HEK293 (cell line): ENCODE data around the gene SURF1.
A peak's percentile ranks its signal among the peaks of the same experiment; 100 is the strongest.

Experiments used
- CTCF ChIA-PET: fragments of 350-600 bp; formaldehyde crosslinking; extraction: SDS; loops from one replicate; lab custom pipeline; 2021; ENCODE audit warnings: antibody characterized with exemption; lab: Yijun Ruan, JAX
- POLR2A ChIA-PET: fragments of 300-600 bp; formaldehyde crosslinking; extraction: SDS; loops from one replicate; lab custom pipeline; 2020; ENCODE audit warnings: antibody characterized with exemption, inconsistent platforms; lab: Yijun Ruan, JAX
- H3K27ac ChIP-seq: fragments of 200-500 bp; sonication (Bioruptor generic); 2 replicates; pipeline ENCODE4 v1.5.1; 2014; ENCODE audit warnings: low read depth, low read length, control low read depth, inconsistent platforms; ENCODE audit errors: extremely low read depth
- H3K36me3 ChIP-seq, 2 experiments: fragments of 200-500 bp in 1 of 2; sonication (Bioruptor generic) in 1 of 2; 1 replicate in 1 of 2; 2 replicates in 1 of 2; pipeline ENCODE4 v1.5.1; 2014 to 2017; ENCODE audit warnings: inconsistent platforms in 2 of 2, low read length in 2 of 2; ENCODE audit not compliant: control insufficient read depth in 2 of 2, insufficient read depth in 1 of 2
- H3K4me1 ChIP-seq: fragments of 200-500 bp; sonication (Bioruptor generic); 2 replicates; pipeline ENCODE4 v1.5.1; 2014; ENCODE audit warnings: mild to moderate bottlenecking, low read length, inconsistent platforms; ENCODE audit not compliant: control insufficient read depth, insufficient read depth
- H3K4me3 ChIP-seq: 2 replicates; pipeline ENCODE4 v1.5.1; 2011; ENCODE audit warnings: low read depth, mild to moderate bottlenecking, control low read depth, low read length, moderate library complexity
- H3K9me3 ChIP-seq: fragments of 200-500 bp; sonication (Bioruptor generic); 2 replicates; pipeline ENCODE4 v1.5.1; 2014; ENCODE audit warnings: low read depth, low read length, inconsistent platforms; ENCODE audit not compliant: control insufficient read depth, insufficient read depth
- BCL11B ChIP-seq: fragments of 450-650 bp; formaldehyde crosslinking; IDR thresholded peaks from 2 replicates; pipeline ENCODE4 v1.5.1; 2016; ENCODE audit warnings: low read depth, missing biosample characterization, missing genetic modification characterization
- EGR2 ChIP-seq: fragments of 450-650 bp; formaldehyde crosslinking; IDR thresholded peaks from 2 replicates; pipeline ENCODE4 v1.5.1; 2016; ENCODE audit warnings: low read depth, missing biosample characterization, missing genetic modification characterization
- FEZF1 ChIP-seq: fragments of 450-650 bp; formaldehyde crosslinking; IDR thresholded peaks from 2 replicates; pipeline ENCODE4 v1.5.1; 2016; ENCODE audit warnings: missing biosample characterization, missing genetic modification characterization
- HOXC10 ChIP-seq: sonication (generic); formaldehyde crosslinking; IDR thresholded peaks from 2 replicates; pipeline ENCODE4 v1.8.1; 2023; ENCODE audit warnings: mild to moderate bottlenecking, missing genetic modification reagents
- TRIM28 ChIP-seq: IDR thresholded peaks from 2 replicates; pipeline ENCODE4 v1.6.1; 2011; ENCODE audit warnings: low read length, control low read depth, borderline replicate concordance
- ZBTB48 ChIP-seq: fragments of 450-650 bp; formaldehyde crosslinking; IDR thresholded peaks from 2 replicates; pipeline ENCODE4 v1.5.1; 2016; ENCODE audit warnings: missing biosample characterization, missing genetic modification characterization
- ZFHX2 ChIP-seq: fragments of 450-650 bp; formaldehyde crosslinking; conservative IDR thresholded peaks from 2 replicates; pipeline ENCODE4 v1.5.1; 2016; ENCODE audit warnings: missing biosample characterization, missing genetic modification characterization
- ZFP41 ChIP-seq: fragments of 450-650 bp; formaldehyde crosslinking; IDR thresholded peaks from 2 replicates; pipeline ENCODE4 v1.5.1; 2016; ENCODE audit warnings: missing biosample characterization, missing genetic modification characterization, borderline replicate concordance
- ZNF114 ChIP-seq: fragments of 450-650 bp; formaldehyde crosslinking; IDR thresholded peaks from 2 replicates; pipeline ENCODE4 v1.5.0; 2017; ENCODE audit warnings: missing biosample characterization, missing genetic modification characterization
- ZNF138 ChIP-seq: fragments of 450-650 bp; formaldehyde crosslinking; IDR thresholded peaks from 2 replicates; pipeline ENCODE4 v1.5.1; 2016; ENCODE audit warnings: missing biosample characterization, missing genetic modification characterization, borderline replicate concordance
- ZNF221 ChIP-seq: fragments of 450-650 bp; formaldehyde crosslinking; IDR thresholded peaks from 2 replicates; pipeline ENCODE4 v1.5.1; 2017; ENCODE audit warnings: missing biosample characterization, missing genetic modification characterization, borderline replicate concordance
- ZNF23 ChIP-seq: fragments of 450-650 bp; formaldehyde crosslinking; IDR thresholded peaks from 2 replicates; pipeline ENCODE4 v1.5.1; 2016; ENCODE audit warnings: missing biosample characterization, missing genetic modification characterization, borderline replicate concordance
- ZNF416 ChIP-seq: fragments of 450-650 bp; formaldehyde crosslinking; IDR thresholded peaks from 2 replicates; pipeline ENCODE4 v1.5.1; 2016; ENCODE audit warnings: missing biosample characterization, missing genetic modification characterization
- ZNF426 ChIP-seq: fragments of 450-650 bp; formaldehyde crosslinking; IDR thresholded peaks from 2 replicates; pipeline ENCODE4 v1.5.1; 2017; ENCODE audit warnings: missing biosample characterization, missing genetic modification characterization, mild to moderate bottlenecking, inconsistent platforms, moderate library complexity
- ZNF529 ChIP-seq: fragments of 450-650 bp; formaldehyde crosslinking; IDR thresholded peaks from 2 replicates; pipeline ENCODE4 v1.5.1; 2017; ENCODE audit warnings: missing genetic modification characterization, missing biosample characterization; ENCODE audit not compliant: insufficient replicate concordance
- ZNF555 ChIP-seq: fragments of 450-650 bp; formaldehyde crosslinking; conservative IDR thresholded peaks from 2 replicates; pipeline ENCODE4 v1.5.1; 2017; ENCODE audit warnings: missing biosample characterization, mild to moderate bottlenecking, missing genetic modification characterization, inconsistent platforms
- TF ChIP-seq, protein P1 (sequence below): fragments of 450-650 bp; formaldehyde crosslinking; IDR thresholded peaks from 2 replicates; pipeline ENCODE4 v1.5.1; 2016; ENCODE audit warnings: missing biosample characterization, missing genetic modification characterization
- TF ChIP-seq, protein P2 (sequence below): fragments of 450-650 bp; formaldehyde crosslinking; IDR thresholded peaks from 2 replicates; pipeline ENCODE4 v1.5.1; 2017; ENCODE audit warnings: missing biosample characterization, missing genetic modification characterization
- TF ChIP-seq, protein P3 (sequence below): fragments of 450-650 bp; formaldehyde crosslinking; IDR thresholded peaks from 2 replicates; pipeline ENCODE4 v1.5.1; 2016; ENCODE audit warnings: missing biosample characterization, missing genetic modification characterization, low read depth
- TF ChIP-seq, protein P4 (sequence below): fragments of 450-650 bp; formaldehyde crosslinking; IDR thresholded peaks from 2 replicates; pipeline ENCODE4 v1.5.1; 2016; ENCODE audit warnings: missing biosample characterization, missing genetic modification characterization

SURF1 gene

DNA sequence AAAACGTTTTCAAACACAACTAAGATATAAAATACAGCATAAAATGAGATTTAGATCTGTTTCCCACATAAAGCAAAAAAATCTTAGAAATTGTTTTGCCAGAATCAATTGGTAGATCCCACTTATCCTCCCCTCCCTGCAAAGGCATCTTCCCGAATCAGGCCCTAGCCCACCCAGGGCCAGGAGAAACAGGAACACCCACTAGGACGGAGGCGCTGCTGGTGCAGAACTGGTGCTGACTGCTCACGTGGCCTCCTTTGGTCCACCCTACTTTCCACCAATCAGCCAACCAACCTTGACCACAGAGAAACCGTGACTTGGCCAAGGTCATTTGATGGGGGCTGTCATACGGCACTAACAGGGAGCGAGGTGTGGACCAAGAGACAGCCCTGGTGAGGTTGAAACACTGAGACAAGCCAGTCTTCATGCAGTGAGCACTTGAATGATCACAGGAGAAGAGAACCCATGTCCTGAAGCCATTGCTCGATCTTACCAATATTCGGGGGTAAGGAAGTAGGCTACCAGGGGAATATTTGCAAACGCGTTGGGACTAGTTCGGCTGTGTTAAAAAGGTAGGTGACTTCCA, 5.3 kb upstream of the SURF1 start:
- no peak for TF ChIP-seq ZNF138
- no peak for TF ChIP-seq ZNF221 (tag by site-specific recombination)
- no peak for TF ChIP-seq ZNF416
- no peak for TF ChIP-seq FEZF1 (tag by site-specific recombination)
- TF ChIP-seq ZNF426 (tag by site-specific recombination), result no peak
- TF ChIP-seq, protein P1, sequence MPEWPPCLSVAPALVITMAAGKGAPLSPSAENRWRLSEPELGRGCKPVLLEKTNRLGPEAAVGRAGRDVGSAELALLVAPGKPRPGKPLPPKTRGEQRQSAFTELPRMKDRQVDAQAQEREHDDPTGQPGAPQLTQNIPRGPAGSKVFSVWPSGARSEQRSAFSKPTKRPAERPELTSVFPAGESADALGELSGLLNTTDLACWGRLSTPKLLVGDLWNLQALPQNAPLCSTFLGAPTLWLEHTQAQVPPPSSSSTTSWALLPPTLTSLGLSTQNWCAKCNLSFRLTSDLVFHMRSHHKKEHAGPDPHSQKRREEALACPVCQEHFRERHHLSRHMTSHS (tag by site-specific recombination), result no peak
- TF ChIP-seq, protein P2, sequence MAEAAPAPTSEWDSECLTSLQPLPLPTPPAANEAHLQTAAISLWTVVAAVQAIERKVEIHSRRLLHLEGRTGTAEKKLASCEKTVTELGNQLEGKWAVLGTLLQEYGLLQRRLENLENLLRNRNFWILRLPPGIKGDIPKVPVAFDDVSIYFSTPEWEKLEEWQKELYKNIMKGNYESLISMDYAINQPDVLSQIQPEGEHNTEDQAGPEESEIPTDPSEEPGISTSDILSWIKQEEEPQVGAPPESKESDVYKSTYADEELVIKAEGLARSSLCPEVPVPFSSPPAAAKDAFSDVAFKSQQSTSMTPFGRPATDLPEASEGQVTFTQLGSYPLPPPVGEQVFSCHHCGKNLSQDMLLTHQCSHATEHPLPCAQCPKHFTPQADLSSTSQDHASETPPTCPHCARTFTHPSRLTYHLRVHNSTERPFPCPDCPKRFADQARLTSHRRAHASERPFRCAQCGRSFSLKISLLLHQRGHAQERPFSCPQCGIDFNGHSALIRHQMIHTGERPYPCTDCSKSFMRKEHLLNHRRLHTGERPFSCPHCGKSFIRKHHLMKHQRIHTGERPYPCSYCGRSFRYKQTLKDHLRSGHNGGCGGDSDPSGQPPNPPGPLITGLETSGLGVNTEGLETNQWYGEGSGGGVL (tag by site-specific recombination), result no peak
- no peak for TF ChIP-seq ZNF23
- TF ChIP-seq, protein P3, sequence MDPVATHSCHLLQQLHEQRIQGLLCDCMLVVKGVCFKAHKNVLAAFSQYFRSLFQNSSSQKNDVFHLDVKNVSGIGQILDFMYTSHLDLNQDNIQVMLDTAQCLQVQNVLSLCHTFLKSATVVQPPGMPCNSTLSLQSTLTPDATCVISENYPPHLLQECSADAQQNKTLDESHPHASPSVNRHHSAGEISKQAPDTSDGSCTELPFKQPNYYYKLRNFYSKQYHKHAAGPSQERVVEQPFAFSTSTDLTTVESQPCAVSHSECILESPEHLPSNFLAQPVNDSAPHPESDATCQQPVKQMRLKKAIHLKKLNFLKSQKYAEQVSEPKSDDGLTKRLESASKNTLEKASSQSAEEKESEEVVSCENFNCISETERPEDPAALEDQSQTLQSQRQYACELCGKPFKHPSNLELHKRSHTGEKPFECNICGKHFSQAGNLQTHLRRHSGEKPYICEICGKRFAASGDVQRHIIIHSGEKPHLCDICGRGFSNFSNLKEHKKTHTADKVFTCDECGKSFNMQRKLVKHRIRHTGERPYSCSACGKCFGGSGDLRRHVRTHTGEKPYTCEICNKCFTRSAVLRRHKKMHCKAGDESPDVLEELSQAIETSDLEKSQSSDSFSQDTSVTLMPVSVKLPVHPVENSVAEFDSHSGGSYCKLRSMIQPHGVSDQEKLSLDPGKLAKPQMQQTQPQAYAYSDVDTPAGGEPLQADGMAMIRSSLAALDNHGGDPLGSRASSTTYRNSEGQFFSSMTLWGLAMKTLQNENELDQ, result no peak
- TF ChIP-seq ZNF114, result no peak
- TF ChIP-seq ZFP41 (tag by site-specific recombination), result no peak
- no peak for TF ChIP-seq BCL11B (tag by site-specific recombination)
- TF ChIP-seq ZNF555 (tag by site-specific recombination), result no peak
- TF ChIP-seq EGR2 (tag by site-specific recombination), result no peak
- TF ChIP-seq ZNF529 (tag by site-specific recombination), result no peak
- no peak for TF ChIP-seq ZBTB48 (tag by site-specific recombination)
- H3K4me3 ChIP-seq, result no peak overlapping the region
- H3K36me3 ChIP-seq, result peaks cover 3 to 91% of the 10 kb centered on the region in 2 experiments
- CTCF ChIA-PET, result interaction anchor here (0.6 to 1.4 kb wide), 2 partner anchors 7 to 125 kb away, joined by 3 to 10 read pairs; no protein-coding TSS in a partner anchor
- no peak overlapping the region for H3K27ac ChIP-seq
- no peaks in the 10 kb centered on the region for H3K9me3 ChIP-seq
- H3K4me1 ChIP-seq, result no peaks in the 10 kb centered on the region
- POLR2A ChIA-PET, result interaction anchor here (1.2 to 6.6 kb wide), 6 partner anchors 9 to 13 kb away, joined by 3 to 89 read pairs (median 13); partner anchors contain the start of genes MED22 and RPL7A

DNA sequence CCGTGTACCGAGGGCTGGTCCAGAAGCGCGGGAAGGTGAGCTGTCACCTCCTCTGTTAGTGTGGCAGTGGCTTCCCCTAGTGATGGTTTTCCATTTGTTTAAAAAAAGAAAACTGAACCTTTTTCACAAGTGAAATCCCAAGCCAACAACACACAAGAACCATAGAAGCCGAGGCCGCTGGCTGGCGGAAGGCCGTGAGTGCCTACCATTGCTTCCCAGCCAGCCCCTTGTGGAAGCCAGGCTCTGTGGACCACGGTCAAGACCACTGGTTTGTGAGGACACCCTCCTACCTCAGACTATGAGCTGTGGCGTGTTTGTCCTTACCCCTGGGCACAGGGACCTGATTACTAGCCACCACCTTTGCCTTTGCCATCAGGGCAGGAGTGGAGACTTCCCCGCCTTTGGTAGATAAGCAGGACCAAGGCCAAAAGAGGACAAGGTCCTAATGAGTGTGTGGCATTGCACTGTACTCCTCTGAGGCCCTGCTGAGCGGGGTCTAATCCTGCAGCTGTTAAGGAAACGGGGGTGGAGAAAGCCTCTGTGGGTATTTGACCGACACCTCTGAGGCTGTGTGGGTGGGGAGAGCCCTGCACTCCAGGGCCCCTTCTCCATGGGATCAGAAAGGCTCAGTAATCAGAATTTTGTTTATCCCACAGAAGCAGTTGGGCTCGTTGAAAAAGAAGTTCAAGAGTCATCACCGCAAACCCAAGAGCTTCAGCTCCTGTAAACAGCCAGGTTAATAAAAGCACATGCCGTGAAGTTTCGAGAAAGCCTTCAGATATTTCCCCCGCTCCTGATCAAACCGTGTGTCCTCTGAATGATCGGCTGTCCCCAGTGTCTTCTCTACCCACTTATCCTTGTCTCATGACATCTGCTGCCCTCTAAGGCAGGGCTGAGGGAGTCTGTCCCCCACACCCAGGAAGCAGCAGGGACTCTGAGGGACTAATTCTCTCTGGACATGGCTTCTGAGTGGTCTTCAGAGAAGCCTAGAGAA, 4.4 kb upstream of the SURF1 start:
- Histone ChIP-seq H3K27ac (no peak overlapping the region), H3K4me3 (no peak overlapping the region), H3K36me3 (peaks cover 3 to 82% of the 10 kb centered on the region in 2 experiments), H3K4me1 (no peaks in the 10 kb centered on the region), H3K9me3 (no peaks in the 10 kb centered on the region)
- CTCF ChIA-PET, result interaction anchor here (0.9 to 1.7 kb wide), 5 partner anchors 16 to 126 kb away, joined by 3 to 7 read pairs (median 4); no protein-coding TSS in a partner anchor
- TF ChIP-seq, protein P4, sequence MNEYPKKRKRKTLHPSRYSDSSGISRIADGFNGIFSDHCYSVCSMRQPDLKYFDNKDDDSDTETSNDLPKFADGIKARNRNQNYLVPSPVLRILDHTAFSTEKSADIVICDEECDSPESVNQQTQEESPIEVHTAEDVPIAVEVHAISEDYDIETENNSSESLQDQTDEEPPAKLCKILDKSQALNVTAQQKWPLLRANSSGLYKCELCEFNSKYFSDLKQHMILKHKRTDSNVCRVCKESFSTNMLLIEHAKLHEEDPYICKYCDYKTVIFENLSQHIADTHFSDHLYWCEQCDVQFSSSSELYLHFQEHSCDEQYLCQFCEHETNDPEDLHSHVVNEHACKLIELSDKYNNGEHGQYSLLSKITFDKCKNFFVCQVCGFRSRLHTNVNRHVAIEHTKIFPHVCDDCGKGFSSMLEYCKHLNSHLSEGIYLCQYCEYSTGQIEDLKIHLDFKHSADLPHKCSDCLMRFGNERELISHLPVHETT (tag by site-specific recombination), result no peak
- TF ChIP-seq ZFHX2 (tag by site-specific recombination), result 0 out of 2 replicates have a peak, but pooled peaks have one; percentile 37
- TF ChIP-seq TRIM28, result no peak
- no peak for TF ChIP-seq HOXC10 (CRISPR knock-in tag)
- POLR2A ChIA-PET, result interaction anchor here (1.2 to 6.6 kb wide), 3 partner anchors 10 to 14 kb away, joined by 3 to 89 read pairs (median 11); partner anchors contain the start of genes MED22 and RPL7A
